AG09319 (cell line): ENCODE data around the gene ZNF525.

Source experiments
- DNase-seq: peaks from one replicate; pipeline ENCODE4 v3.0.0-alpha.2; 2010; ENCODE audit warnings: low read depth; ENCODE audit errors: extremely low read depth
- TF ChIP-seq, protein P1 (sequence below): IDR thresholded peaks from 2 replicates; pipeline ENCODE4 v1.5.1; 2011; ENCODE audit warnings: low read depth, mild to moderate bottlenecking, inconsistent platforms, low read length, moderate library complexity

ZNF525 gene

DNA sequence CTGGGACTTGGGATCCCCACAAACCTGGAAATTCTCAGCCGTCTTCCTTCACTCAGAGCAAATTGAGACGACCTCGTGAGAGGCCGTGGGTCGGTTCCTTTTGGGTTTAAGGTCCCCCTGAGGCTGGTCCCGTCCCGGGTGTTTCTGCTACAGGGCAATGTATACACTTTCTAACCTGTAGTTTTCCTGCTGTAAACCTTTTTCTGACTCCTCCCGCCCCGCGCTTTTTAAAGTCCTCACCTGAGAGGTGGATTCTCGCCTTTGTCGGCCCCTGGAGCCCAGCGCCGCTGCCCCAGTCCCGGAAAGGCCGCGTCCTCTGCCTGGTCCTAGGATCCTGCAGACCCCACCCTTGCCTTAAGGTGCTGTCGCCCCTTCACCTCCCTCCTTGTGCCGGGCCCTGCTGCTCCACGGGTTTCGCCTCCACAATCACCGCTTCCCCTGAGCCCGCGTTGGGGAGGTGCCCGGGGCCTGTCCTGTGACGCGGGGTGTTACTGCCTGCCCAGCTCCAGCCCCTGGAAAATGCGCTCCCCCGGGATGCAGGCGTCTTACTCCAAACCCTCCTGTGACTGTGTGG is 66.7 kb downstream of the ZNF525 start:
- TF ChIP-seq, protein P1, sequence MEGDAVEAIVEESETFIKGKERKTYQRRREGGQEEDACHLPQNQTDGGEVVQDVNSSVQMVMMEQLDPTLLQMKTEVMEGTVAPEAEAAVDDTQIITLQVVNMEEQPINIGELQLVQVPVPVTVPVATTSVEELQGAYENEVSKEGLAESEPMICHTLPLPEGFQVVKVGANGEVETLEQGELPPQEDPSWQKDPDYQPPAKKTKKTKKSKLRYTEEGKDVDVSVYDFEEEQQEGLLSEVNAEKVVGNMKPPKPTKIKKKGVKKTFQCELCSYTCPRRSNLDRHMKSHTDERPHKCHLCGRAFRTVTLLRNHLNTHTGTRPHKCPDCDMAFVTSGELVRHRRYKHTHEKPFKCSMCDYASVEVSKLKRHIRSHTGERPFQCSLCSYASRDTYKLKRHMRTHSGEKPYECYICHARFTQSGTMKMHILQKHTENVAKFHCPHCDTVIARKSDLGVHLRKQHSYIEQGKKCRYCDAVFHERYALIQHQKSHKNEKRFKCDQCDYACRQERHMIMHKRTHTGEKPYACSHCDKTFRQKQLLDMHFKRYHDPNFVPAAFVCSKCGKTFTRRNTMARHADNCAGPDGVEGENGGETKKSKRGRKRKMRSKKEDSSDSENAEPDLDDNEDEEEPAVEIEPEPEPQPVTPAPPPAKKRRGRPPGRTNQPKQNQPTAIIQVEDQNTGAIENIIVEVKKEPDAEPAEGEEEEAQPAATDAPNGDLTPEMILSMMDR = no peak
- DNase-seq = no peak
